Myocyte (in vitro differentiated cells): ENCODE data around the gene CYCS. TPM values are rescaled to one million over a fixed set of nuclear protein-coding genes. Genes with fewer than 3 reads are reported as not detected.

Experiments used
- DNase-seq: peaks from one replicate; pipeline ENCODE4 v3.0.0-alpha.2; 2012; ENCODE audit warnings: low read depth
- polyA plus RNA-seq: library from polyadenylated mRNA; unstranded; fragments of >200 nt; gene quantifications from one replicate; pipeline ENCODE4 v1.2.1, GENCODE V29; 2012; ENCODE audit warnings: missing spikeins
- total RNA-seq: library from RNA; depleted of rRNA; stranded (reverse); fragments of >200 nt; gene quantifications from 2 replicates; pipeline ENCODE4 v1.2.3, GENCODE V29; 2014

Gene CYCS
- 120 and 208 TPM in 2 replicates for total RNA-seq
- 96.7 TPM for polyA plus RNA-seq

GRCh38 chr7:25125137-25125946, at the start of gene CYCS:
TSS of gene CYCS (minus strand) at chr7:25125260. CDS start at chr7:25124119, 1,141 bp downstream.
- peak; percentile 100 for DNase-seq

GRCh38 chr7:25173184-25173583, 48.1 kb upstream of the CYCS start:
- no peak for DNase-seq

DNA sequence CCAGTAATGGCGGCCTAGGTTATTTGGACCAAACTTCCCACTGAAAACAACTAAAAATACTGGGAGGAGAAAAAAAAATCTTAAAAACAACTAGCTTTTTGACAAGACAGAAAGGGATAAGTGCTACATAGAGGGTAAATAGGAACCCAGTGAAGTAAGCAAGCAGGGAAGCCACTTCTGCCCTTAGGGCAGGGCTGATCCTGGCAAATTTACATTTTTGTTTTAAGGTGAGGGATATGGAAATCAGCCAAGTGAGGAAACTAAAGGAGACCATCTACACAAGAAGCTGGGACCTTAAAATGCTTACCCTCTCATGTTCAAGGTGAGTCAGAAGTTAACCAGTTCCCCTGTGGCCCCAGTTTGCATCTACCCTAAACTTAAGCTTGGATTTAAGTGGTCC, 46.5 kb upstream of the CYCS start:
- no peak for DNase-seq

DNA sequence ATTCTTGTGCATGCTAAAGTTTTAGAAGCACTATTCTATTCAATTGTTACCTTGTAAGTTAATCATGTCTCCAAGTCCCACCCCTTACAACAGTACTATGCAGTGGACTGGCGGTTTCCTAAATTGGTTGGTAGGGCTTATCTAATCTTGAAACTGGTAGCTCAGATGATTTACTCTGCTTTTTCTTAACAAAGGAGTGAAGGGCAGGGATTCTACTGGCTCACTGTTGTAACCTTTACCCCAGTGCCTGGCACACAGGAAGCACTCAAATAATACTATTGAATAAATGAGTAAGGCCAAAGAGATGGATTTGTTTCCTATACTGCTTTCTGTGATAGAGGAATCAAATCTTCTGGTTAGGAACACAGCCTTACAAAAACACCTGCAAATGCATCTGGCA, 46.0 kb upstream of the CYCS start:
- no peak for DNase-seq

DNA sequence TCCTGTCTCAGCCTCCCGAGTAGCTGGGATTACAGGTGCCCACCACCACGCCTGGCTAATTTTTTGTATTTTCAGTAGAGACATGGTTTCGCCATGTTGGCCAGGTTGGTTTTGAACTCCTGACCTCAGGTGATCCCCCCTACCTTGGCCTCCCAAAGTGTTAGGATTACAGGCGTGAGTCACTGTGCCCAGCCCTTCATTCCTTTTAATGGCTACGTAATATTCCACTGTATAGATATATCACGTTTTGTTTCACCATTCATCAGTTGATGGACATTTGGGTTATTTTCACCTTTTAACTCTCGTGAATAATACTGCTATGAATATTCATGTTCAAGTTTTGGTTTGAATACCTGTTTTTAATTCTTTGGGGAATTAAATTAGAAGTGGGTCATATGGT, 44.6 kb upstream of the CYCS start:
- no peak for DNase-seq

DNA sequence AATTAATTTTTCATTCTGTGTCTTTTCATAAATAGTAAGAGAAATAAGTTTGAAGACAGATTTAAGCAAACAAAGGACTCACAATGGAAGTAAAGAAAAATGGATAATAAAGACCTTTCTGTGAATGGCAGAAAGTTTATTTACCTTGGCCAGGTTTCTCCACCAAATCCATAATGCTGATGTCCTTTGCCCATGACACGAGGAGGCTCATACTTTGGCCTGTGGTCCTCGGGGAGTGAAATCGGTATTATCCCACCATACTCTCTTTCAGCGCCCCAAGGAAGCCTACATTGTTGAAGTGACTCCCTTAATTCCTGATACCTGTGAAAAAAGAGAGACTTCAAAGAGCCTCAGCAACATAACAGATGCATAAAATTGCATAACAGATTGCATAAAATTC, 43.1 kb upstream of the CYCS start:
- DNase-seq = no peak

- DNase-seq = no peak
Measured at GRCh38 chr7:25167262-25167843, 42.3 kb upstream of the CYCS start.

- DNase-seq = peak; percentile 69
Measured at GRCh38 chr7:25159983-25160596, 35.0 kb upstream of the CYCS start.

- DNase-seq = no peak
Measured at GRCh38 chr7:25158966-25159365, 33.9 kb upstream of the CYCS start.

GRCh38 chr7:25151773-25152172, 26.7 kb upstream of the CYCS start:
- no peak for DNase-seq

- no peak for DNase-seq
Measured at GRCh38 chr7:25149836-25150235, 24.8 kb upstream of the CYCS start.

GRCh38 chr7:25148772-25149575, 23.9 kb upstream of the CYCS start:
- no peak for DNase-seq

DNA sequence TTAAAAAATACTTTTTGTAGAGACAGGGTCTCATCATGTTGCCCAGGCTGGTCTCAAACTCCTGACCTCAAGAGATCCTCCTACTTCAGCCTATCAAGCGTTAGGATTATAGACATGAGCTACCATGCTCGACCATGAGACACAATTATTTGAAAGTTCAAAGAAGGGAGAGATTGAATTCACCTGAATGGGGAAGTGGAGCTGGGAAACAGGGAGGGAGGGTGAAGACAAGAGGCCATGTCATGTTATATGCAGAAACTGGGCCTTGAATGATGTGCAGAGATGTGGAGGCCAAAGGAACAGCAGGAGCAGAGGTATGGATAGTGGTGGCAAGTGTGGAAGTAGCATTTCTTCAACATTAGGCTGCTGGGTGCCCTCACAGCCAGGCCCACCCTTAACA, 18.7 kb upstream of the CYCS start:
- DNase-seq = no peak

DNA sequence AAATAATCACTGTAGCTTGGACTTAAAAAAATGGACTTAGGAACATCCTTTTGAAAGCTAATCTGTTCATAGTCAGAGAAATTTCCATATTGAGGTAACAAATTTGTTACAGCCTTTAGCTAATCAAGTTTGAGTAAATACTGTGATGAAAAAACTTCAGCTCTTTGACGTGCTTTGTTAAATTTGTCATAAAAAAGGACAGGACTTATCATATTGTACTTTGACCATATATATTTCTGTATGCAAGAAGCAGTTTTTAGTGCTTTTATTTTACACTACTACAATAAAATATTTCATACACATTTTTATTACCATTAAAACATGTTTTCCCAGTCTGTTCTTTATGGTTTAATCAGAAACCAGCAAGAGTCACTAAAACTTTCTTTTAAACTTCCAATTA, 14.5 kb upstream of the CYCS start:
- DNase-seq = no peak

GRCh38 chr7:25134358-25135010, 9.4 kb upstream of the CYCS start:
- DNase-seq = no peak

- DNase-seq = no peak
Measured at GRCh38 chr7:25132430-25132829, 7.4 kb upstream of the CYCS start.

DNA sequence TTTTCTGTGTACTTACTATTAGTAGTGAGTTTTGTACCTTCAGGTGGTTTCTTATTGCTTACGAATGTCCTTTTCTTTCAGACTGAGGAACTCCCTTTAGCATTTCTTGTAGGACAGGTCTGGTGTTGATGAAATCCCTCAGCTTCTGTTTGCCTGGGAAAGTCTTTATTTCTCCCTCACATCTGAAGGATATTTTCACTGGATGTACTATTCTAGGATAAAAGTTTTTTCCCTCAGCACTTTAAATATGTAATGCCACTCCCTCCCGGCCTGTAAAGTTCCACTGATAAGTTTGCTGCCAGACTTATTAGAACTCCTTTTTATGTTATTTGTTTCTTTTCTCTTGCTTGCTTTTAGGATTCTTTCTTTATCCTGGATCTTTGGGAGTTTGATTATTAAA, 1.7 kb upstream of the CYCS start:
- DNase-seq = no peak

- peak; percentile 10 for DNase-seq
Measured at GRCh38 chr7:25124465-25125136, 459 bp downstream of the CYCS start.

DNA sequence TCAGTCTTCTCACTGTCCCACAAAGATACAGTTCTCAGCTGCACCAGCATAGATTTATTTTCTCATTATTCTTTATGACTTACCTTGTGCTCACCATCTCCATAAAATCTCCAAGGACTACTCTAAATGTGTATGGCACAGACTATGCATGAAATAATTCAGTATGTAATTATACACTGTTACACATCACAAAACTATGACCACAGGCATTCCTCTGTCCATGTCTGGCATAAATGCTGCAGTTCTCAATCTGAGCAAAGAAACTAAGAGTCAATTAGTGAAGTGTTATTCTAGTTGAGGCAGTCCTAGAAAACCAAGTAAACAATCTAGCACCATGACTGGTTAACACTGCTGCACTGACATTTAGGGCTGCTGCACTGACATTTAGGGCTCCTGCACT, 2.7 kb downstream of the CYCS start:
- peak; percentile 20 for DNase-seq

GRCh38 chr7:25121599-25121998, 3.5 kb downstream of the CYCS start:
- no peak for DNase-seq

GRCh38 chr7:25119102-25119501, 6.0 kb downstream of the CYCS start:
- no peak for DNase-seq
